Subcutaneous abdominal adipose tissue (tissue), 5 donors: ENCODE measurements around the gene KRTAP5-1.

ENCODE experiments used
- H3K27ac ChIP-seq: one replicate; pipeline ENCODE4 v1.7.0; 2013; ENCODE audit warnings: low read depth, mild to moderate bottlenecking, inconsistent platforms, low read length, moderate library complexity
- H3K27me3 ChIP-seq, 5 donors: one replicate each; pipeline ENCODE4 v1.7.0; 2013; ENCODE audit warnings: low read length in 5 of 5, inconsistent platforms in 1 of 5; ENCODE audit not compliant: control insufficient read depth in 5 of 5, insufficient read depth in 4 of 5
- H3K36me3 ChIP-seq, 5 donors: one replicate each; pipeline ENCODE4 v1.7.0; 2013; ENCODE audit warnings: low read length in 5 of 5; ENCODE audit not compliant: control insufficient read depth in 5 of 5, insufficient read depth in 5 of 5
- H3K4me1 ChIP-seq, 5 donors: one replicate each; pipeline ENCODE4 v1.7.0; 2013; ENCODE audit warnings: low read length in 5 of 5, mild to moderate bottlenecking in 3 of 5, moderate library complexity in 1 of 5; ENCODE audit not compliant: control insufficient read depth in 5 of 5, insufficient read depth in 5 of 5
- H3K4me3 ChIP-seq, 5 donors: one replicate each; pipeline ENCODE4 v1.7.0; 2013; ENCODE audit warnings: low read length in 5 of 5, low read depth in 1 of 5
- H3K9ac ChIP-seq, 5 donors: one replicate each; pipeline ENCODE4 v1.7.0; 2013; ENCODE audit warnings: low read length in 5 of 5, mild to moderate bottlenecking in 4 of 5, moderate library complexity in 3 of 5
- H3K9me3 ChIP-seq, 5 donors: one replicate each; pipeline ENCODE4 v1.7.0; 2013; ENCODE audit warnings: low read length in 5 of 5; ENCODE audit not compliant: control insufficient read depth in 5 of 5
- donor health status: healthy.
- donor health status: healthy.
- donor health status: healthy.
- donor health status: healthy.
- donor health status: healthy.

Gene KRTAP5-1

GRCh38 chr11:1561955-1562354, 23.1 kb downstream of the KRTAP5-1 start:
- H3K9me3 ChIP-seq: no peaks in the 10 kb centered on the region
- H3K4me3 ChIP-seq: no peak overlapping the region
- H3K4me1 ChIP-seq: peaks cover 6 to 78% (median 42%) of the 10 kb centered on the region in 5 donors
- H3K9ac ChIP-seq: peak overlapping the region in 1 of 5 donors; percentile 1
- peaks cover 0 to 53% (median 17%) of the 10 kb centered on the region in 5 donors for H3K36me3 ChIP-seq
- H3K27ac ChIP-seq: no peak overlapping the region
- no peaks in the 10 kb centered on the region for H3K27me3 ChIP-seq

- Histone ChIP-seq H3K4me1 (peaks cover 6 to 77% (median 42%) of the 10 kb centered on the region in 5 donors), H3K9me3 (no peaks in the 10 kb centered on the region), H3K27ac (no peak overlapping the region), H3K4me3 (no peak overlapping the region), H3K9ac (no peak overlapping the region), H3K36me3 (peaks cover 0 to 53% (median 17%) of the 10 kb centered on the region in 5 donors), H3K27me3 (no peaks in the 10 kb centered on the region)
Measured at GRCh38 chr11:1561266-1561665, 23.8 kb downstream of the KRTAP5-1 start.

- H3K36me3 ChIP-seq: peaks cover 0 to 50% (median 17%) of the 10 kb centered on the region in 5 donors
- H3K27ac ChIP-seq: no peak overlapping the region
- no peaks in the 10 kb centered on the region for H3K27me3 ChIP-seq
- H3K4me3 ChIP-seq: no peak overlapping the region
- H3K9ac ChIP-seq: no peak overlapping the region
- H3K4me1 ChIP-seq: peaks cover 6 to 73% (median 42%) of the 10 kb centered on the region in 5 donors
- H3K9me3 ChIP-seq: no peaks in the 10 kb centered on the region
Measured at GRCh38 chr11:1560649-1561251, 24.3 kb downstream of the KRTAP5-1 start.

- H3K9ac ChIP-seq: peak overlapping the region in 2 of 5 donors; percentile 23 to 30
- H3K27ac ChIP-seq: peak overlapping the region; percentile 30
- H3K27me3 ChIP-seq: no peaks in the 10 kb centered on the region
- no peak overlapping the region for H3K4me3 ChIP-seq
- no peaks in the 10 kb centered on the region for H3K9me3 ChIP-seq
- peaks cover 6 to 69% (median 42%) of the 10 kb centered on the region in 5 donors for H3K4me1 ChIP-seq
- H3K36me3 ChIP-seq: peaks cover 0 to 45% (median 13%) of the 10 kb centered on the region in 5 donors
Measured at GRCh38 chr11:1560002-1560648, 25.0 kb downstream of the KRTAP5-1 start.

GRCh38 chr11:1559111-1559951, 25.8 kb downstream of the KRTAP5-1 start:
- Histone ChIP-seq H3K36me3 (peaks cover 0 to 43% (median 13%) of the 10 kb centered on the region in 5 donors), H3K27ac (peak overlapping the region; percentile 69), H3K4me1 (peaks cover 6 to 61% (median 36%) of the 10 kb centered on the region in 5 donors), H3K9ac (peak overlapping the region in 3 of 5 donors; percentile 5 to 65 (median 46)), H3K27me3 (no peaks in the 10 kb centered on the region), H3K4me3 (peak overlapping the region in 1 of 5 donors; percentile 37), H3K9me3 (no peaks in the 10 kb centered on the region)

GRCh38 chr11:1558775-1559110, 26.3 kb downstream of the KRTAP5-1 start:
- no peaks in the 10 kb centered on the region for H3K9me3 ChIP-seq
- H3K36me3 ChIP-seq: peaks cover 0 to 38% (median 12%) of the 10 kb centered on the region in 5 donors
- H3K4me3 ChIP-seq: peak overlapping the region in 2 of 5 donors; percentile 13 to 37
- peak overlapping the region; percentile 69 for H3K27ac ChIP-seq
- peak overlapping the region in 3 of 5 donors; percentile 5 to 65 (median 46) for H3K9ac ChIP-seq
- peaks cover 6 to 56% (median 36%) of the 10 kb centered on the region in 5 donors for H3K4me1 ChIP-seq
- no peaks in the 10 kb centered on the region for H3K27me3 ChIP-seq

GRCh38 chr11:1557904-1558774, 26.9 kb downstream of the KRTAP5-1 start:
- Histone ChIP-seq H3K9ac (peak overlapping the region in 3 of 5 donors; percentile 0 to 65 (median 46)), H3K9me3 (no peaks in the 10 kb centered on the region), H3K4me1 (peaks cover 6 to 50% (median 36%) of the 10 kb centered on the region in 5 donors), H3K27me3 (no peaks in the 10 kb centered on the region), H3K4me3 (peak overlapping the region in 1 of 5 donors; percentile 13), H3K27ac (peak overlapping the region; percentile 69), H3K36me3 (peaks cover 0 to 34% (median 9%) of the 10 kb centered on the region in 5 donors)

GRCh38 chr11:1557051-1557884, 27.8 kb downstream of the KRTAP5-1 start:
- Histone ChIP-seq H3K9ac (no peak overlapping the region), H3K27me3 (peaks cover 0 to 3% (median 0%) of the 10 kb centered on the region in 5 donors), H3K36me3 (peaks cover 0 to 26% (median 7%) of the 10 kb centered on the region in 5 donors), H3K4me3 (no peak overlapping the region), H3K9me3 (no peaks in the 10 kb centered on the region), H3K27ac (peak overlapping the region; percentile 24), H3K4me1 (peaks cover 6 to 42% (median 32%) of the 10 kb centered on the region in 5 donors)
